Mucosa of stomach (tissue), 1 donor: ENCODE results near the gene SASS6.

Source experiments
- H3K27me3 ChIP-seq: one replicate; pipeline ENCODE4 v1.7.0; 2013; ENCODE audit warnings: mild to moderate bottlenecking, low read length; ENCODE audit not compliant: control insufficient read depth, insufficient read depth
- H3K36me3 ChIP-seq: one replicate; pipeline ENCODE4 v1.7.0; 2013; ENCODE audit warnings: low read length; ENCODE audit not compliant: control insufficient read depth, insufficient read depth
- H3K4me1 ChIP-seq: one replicate; pipeline ENCODE4 v1.7.0; 2013; ENCODE audit warnings: mild to moderate bottlenecking, low read length; ENCODE audit not compliant: control insufficient read depth, insufficient read depth
- H3K4me3 ChIP-seq: one replicate; pipeline ENCODE4 v1.7.0; 2013; ENCODE audit warnings: low read length
- H3K9ac ChIP-seq: one replicate; pipeline ENCODE4 v1.7.0; 2013; ENCODE audit warnings: mild to moderate bottlenecking, low read length, moderate library complexity
- H3K9me3 ChIP-seq: one replicate; pipeline ENCODE4 v1.7.0; 2013; ENCODE audit warnings: mild to moderate bottlenecking, low read length, moderate library complexity; ENCODE audit not compliant: control insufficient read depth
- donor health status: Pancreatic carcinoma.

Gene SASS6

GRCh38 chr1:100037656-100037926 is 95.1 kb downstream of the SASS6 start:
- Histone ChIP-seq H3K4me1 (peaks cover 17% of the 10 kb centered on the region), H3K4me3 (peak overlapping the region; percentile 71), H3K9ac (peak overlapping the region; percentile 90), H3K27me3 (no peaks in the 10 kb centered on the region), H3K36me3 (no peaks in the 10 kb centered on the region), H3K9me3 (no peaks in the 10 kb centered on the region)

DNA sequence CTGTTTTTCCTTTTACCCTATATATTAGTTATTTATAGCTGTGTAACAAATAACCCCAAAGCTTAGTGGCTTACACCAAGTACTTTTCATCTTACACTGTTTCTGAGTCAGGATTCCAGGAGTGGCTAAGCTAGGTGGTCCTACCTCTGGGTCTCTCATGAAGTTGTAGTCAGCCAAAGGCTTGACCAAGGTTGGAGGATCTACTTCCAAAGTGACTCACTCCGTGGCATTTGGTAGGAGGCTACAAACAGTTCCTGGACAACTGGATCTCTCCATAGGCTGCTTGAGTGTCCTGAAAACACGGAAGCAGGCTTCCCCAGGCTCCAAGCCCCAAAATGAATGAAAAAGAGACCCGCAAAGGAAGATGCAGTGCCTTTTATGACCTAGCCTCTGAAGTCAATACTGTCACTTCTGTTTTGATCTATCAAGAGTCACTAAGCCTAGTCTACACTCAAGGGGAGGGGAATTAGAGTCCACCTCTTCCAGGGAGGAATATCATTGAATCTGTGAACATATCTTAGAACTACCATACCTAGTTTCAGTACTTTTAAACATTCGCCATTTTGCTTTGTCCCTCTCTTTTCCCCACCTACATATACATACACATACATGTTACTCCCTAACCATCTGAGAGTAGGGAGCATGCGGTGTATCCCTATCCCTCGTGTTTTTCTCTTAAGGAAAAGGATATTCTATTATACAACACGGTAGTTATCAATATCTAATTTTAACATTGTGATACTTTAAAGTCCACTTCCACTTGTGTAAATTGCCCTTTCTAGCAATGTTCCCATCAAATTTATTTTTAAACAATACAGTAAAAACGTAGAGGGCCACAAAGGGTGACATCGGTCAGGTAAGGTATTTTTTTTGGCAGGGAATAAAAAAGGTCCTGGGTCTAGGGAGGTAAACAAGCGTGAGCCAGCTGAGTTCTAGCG is 95.7 kb downstream of the SASS6 start:
- Histone ChIP-seq H3K9me3 (no peaks in the 10 kb centered on the region), H3K27me3 (no peaks in the 10 kb centered on the region), H3K4me1 (peaks cover 17% of the 10 kb centered on the region), H3K36me3 (no peaks in the 10 kb centered on the region), H3K9ac (peak overlapping the region; percentile 90), H3K4me3 (peak overlapping the region; percentile 71)

GRCh38 chr1:100035214-100035613 is 97.5 kb downstream of the SASS6 start:
- no peaks in the 10 kb centered on the region for H3K36me3 ChIP-seq
- no peak overlapping the region for H3K4me3 ChIP-seq
- no peaks in the 10 kb centered on the region for H3K27me3 ChIP-seq
- no peak overlapping the region for H3K9ac ChIP-seq
- H3K4me1 ChIP-seq = peaks cover 6% of the 10 kb centered on the region
- H3K9me3 ChIP-seq = no peaks in the 10 kb centered on the region

DNA sequence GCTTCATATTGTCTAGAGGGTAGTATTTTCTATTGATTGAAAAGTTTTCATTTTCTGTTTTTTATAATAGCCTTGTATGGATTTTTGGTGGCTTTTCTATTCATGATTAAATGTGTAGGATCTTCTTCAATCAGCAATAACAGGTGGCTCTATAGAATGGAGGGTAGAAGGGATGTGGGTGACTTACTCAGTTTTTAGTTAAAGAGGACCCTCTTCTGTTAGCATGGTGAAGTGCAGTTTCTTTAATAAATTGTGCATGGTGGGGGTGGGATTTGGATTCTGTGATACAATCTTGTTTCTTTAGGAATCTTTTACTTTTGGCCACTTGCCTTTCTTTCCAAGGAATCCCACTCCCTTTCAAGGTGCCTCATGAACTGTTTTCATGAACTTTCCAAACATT is 98.3 kb downstream of the SASS6 start:
- H3K27me3 ChIP-seq = no peaks in the 10 kb centered on the region
- no peak overlapping the region for H3K9ac ChIP-seq
- peaks cover 5% of the 10 kb centered on the region for H3K4me1 ChIP-seq
- no peaks in the 10 kb centered on the region for H3K9me3 ChIP-seq
- no peaks in the 10 kb centered on the region for H3K36me3 ChIP-seq
- H3K4me3 ChIP-seq = no peak overlapping the region
